Stomach (tissue), 9 donors: ENCODE results near the gene CPA3. TPM values are rescaled to one million over a fixed set of nuclear protein-coding genes. Genes with fewer than 3 reads are reported as not detected.
A peak's percentile ranks its signal among the peaks of the same experiment; 100 is the strongest.

ENCODE experiments used
- DNase-seq, 2 donors: peaks; one replicate each; pipeline versions ENCODE4 v3.0.0 to v3.0.0-alpha.2; 2013 to 2019
- H3K27ac ChIP-seq, 5 donors: fragments of 200-600 bp in 4 of 5; sonication (generic) in 4 of 5; one replicate each; pipeline ENCODE4 v1.5.1; 2013 to 2019; ENCODE audit warnings: mild to moderate bottlenecking in 1 of 5, moderate library complexity in 1 of 5
- H3K27me3 ChIP-seq, 3 donors: fragments of 200-600 bp; sonication (generic); one replicate each; pipeline ENCODE4 v1.5.1; 2017 to 2019; ENCODE audit warnings: mixed run types in 1 of 3
- H3K36me3 ChIP-seq, 4 donors: fragments of 200-600 bp; sonication (generic); 1 replicate in 3 of 4; 2 replicates in 1 of 4; pipeline ENCODE4 v1.5.1; 2016 to 2019
- H3K4me1 ChIP-seq, 4 donors: fragments of 200-600 bp; sonication (generic); one replicate each; pipeline ENCODE4 v1.5.1; 2016 to 2019
- H3K4me3 ChIP-seq, 4 donors: fragments of 200-600 bp; sonication (generic) in 3 of 4; one replicate each; pipeline ENCODE4 v1.5.1; 2016 to 2019; ENCODE audit warnings: mild to moderate bottlenecking in 1 of 4
- H3K9me3 ChIP-seq, 4 donors: fragments of 200-600 bp; sonication (generic); one replicate each; pipeline ENCODE4 v1.5.1; 2016 to 2019
- EP300 ChIP-seq: sonication (generic); formaldehyde crosslinking; IDR thresholded peaks from one replicate; pipeline ENCODE4 v1.6.1; 2017; ENCODE audit warnings: antibody characterized with exemption
- POLR2A ChIP-seq, 4 donors: fragments of 450-650 bp; IDR thresholded peaks; one replicate each; pipeline ENCODE4 v1.6.1; 2016; ENCODE audit warnings: antibody characterized with exemption in 4 of 4, control low read depth in 2 of 4, mild to moderate bottlenecking in 1 of 4, moderate library complexity in 1 of 4
- POLR2AphosphoS5 ChIP-seq, 3 donors: sonication (generic); formaldehyde crosslinking; IDR thresholded peaks; one replicate each; pipeline ENCODE4 v1.6.1; 2016; ENCODE audit warnings: antibody characterized with exemption in 3 of 3
- WGBS, 5 donors: extraction: QIAGEN DNeasy Blood & Tissue Kit in 3 of 5; methylation state at CpG; one replicate each; pipeline versions ENCODE4 v1.1.5 to v1.1.7; 2013 to 2018; 5-methylcytosine and 5-hydroxymethylcytosine counted together
- intact Hi-C: fragments of 100-400 bp; cut with DNase I; formaldehyde crosslinking; loops from one replicate; pipeline ENCODE4 v1.15.1; 2023; ENCODE audit warnings: low total_unique reads
- polyA plus RNA-seq, 3 donors: library from polyadenylated mRNA; stranded (reverse); fragments of 200-250 nt; gene quantifications; one replicate each; pipeline ENCODE4 v1.2.3, GENCODE V29; 2013
- total RNA-seq, 5 donors: library from RNA; depleted of rRNA; stranded (reverse); fragments of >200 nt; gene quantifications; one replicate each; pipeline versions ENCODE4 v1.1.0 to v1.2.3, GENCODE V29; 2014 to 2016
- TF ChIP-seq, protein P1 (sequence below), 7 experiments: fragments of 450-650 bp in 4 of 7; fragments of 200-600 bp in 3 of 7; sonication (generic) in 3 of 7; IDR thresholded peaks; one replicate each; pipeline ENCODE4 v1.5.1; 2016 to 2019; ENCODE audit warnings: antibody characterized with exemption in 7 of 7, control low read depth in 2 of 7, mild to moderate bottlenecking in 1 of 7
- donor health status: healthy with polysubstance abuse.
- donor health status: Bipolar disorder and iron deficiency.
- donor health status: healthy.

Gene CPA3
- total and polyA plus RNA-seq, 8 donors: 1.1 to 29.6 (median 19.8) TPM; not detected in 3

DNA sequence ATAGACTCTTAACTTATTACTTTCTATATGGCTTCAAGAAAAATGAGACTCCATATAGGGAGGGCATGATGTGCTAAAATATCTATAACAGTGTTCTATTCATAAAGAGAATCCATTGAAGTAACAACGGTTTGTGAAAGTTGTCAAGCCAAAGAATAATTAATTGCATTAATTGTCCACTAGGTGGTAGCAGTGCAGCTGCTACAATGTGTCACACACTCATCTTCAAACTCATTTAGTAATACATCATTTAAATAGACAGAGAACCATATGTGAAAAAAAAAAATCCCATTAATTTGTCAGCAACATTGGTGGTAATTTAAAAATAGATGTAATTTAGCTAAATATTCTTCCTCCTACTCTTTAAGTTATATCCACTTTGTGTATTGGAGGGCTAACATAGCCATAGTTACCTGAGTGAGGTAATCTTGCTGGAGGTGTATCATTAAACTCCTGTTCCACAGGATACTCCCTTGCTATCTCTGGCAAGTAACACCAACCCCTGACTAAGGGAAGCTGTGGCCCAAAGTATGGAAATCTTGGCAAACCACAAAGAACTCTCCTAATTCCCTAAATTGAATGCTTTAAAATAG, 3.7 kb upstream of the CPA3 start:
- Histone ChIP-seq H3K9me3 (no peaks in the 10 kb centered on the region), H3K27ac (no peak overlapping the region), H3K36me3 (no peaks in the 10 kb centered on the region), H3K27me3 (peaks cover 0 to 7% (median 0%) of the 10 kb centered on the region in 3 donors), H3K4me3 (no peak overlapping the region), H3K4me1 (peaks cover 0 to 9% (median 2%) of the 10 kb centered on the region in 4 donors)
- 0 to 8% (median 3%) methylated on average over 1 of the region's 1 CpG for WGBS, 5 donors
- peak in 1 of 2 donors; percentile 68 for DNase-seq
- TF ChIP-seq, protein P1, sequence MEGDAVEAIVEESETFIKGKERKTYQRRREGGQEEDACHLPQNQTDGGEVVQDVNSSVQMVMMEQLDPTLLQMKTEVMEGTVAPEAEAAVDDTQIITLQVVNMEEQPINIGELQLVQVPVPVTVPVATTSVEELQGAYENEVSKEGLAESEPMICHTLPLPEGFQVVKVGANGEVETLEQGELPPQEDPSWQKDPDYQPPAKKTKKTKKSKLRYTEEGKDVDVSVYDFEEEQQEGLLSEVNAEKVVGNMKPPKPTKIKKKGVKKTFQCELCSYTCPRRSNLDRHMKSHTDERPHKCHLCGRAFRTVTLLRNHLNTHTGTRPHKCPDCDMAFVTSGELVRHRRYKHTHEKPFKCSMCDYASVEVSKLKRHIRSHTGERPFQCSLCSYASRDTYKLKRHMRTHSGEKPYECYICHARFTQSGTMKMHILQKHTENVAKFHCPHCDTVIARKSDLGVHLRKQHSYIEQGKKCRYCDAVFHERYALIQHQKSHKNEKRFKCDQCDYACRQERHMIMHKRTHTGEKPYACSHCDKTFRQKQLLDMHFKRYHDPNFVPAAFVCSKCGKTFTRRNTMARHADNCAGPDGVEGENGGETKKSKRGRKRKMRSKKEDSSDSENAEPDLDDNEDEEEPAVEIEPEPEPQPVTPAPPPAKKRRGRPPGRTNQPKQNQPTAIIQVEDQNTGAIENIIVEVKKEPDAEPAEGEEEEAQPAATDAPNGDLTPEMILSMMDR (IDR thresholded peaks at IDR 0.05): peak in 4 of 7 experiments; percentile 71 to 79 (median 74)
- TF ChIP-seq EP300 (no peak), POLR2A (IDR thresholded peaks at IDR 0.05) (no peak), POLR2AphosphoS5 (IDR thresholded peaks at IDR 0.05) (no peak)
- intact Hi-C loops: loop anchor here (5.0 kb wide), 1 partner anchor 86 kb away; no protein-coding TSS in a partner anchor

DNA sequence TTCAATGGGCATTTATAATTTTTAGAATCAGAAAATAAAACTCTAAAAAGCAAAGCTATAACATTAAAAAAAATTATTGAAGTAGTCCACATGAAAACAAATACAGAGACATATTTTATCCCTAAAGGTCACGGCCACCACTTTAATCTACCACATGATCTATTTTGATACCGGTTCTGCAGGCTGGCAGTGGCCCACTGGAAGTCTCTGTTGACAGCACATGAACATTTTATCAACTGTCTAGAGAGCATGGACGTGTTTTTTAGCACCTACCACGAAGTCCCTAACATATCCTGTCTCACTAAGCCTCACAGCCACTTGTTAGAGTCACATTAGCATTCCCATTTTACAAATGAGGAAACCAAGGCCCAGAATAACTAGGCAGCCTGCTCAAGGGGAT, 1.8 kb upstream of the CPA3 start:
- peaks cover 0 to 9% (median 2%) of the 10 kb centered on the region in 4 donors for H3K4me1 ChIP-seq
- TF ChIP-seq POLR2A (IDR thresholded peaks at IDR 0.05): no peak
- no peak for TF ChIP-seq POLR2AphosphoS5 (IDR thresholded peaks at IDR 0.05)
- TF ChIP-seq, protein P1 (IDR thresholded peaks at IDR 0.05): no peak
- TF ChIP-seq EP300: no peak
- DNase-seq: no peak
- intact Hi-C loops: loop anchor here (5.0 kb wide), 1 partner anchor 84 kb away; no protein-coding TSS in a partner anchor
- no peaks in the 10 kb centered on the region for H3K36me3 ChIP-seq
- 20 to 33% (median 26%) methylated on average over 4 of the region's 4 CpGs for WGBS, 5 donors
- no peak overlapping the region for H3K27ac ChIP-seq
- H3K9me3 ChIP-seq: no peaks in the 10 kb centered on the region
- H3K4me3 ChIP-seq: no peak overlapping the region
- H3K27me3 ChIP-seq: peaks cover 0 to 7% (median 0%) of the 10 kb centered on the region in 3 donors

DNA sequence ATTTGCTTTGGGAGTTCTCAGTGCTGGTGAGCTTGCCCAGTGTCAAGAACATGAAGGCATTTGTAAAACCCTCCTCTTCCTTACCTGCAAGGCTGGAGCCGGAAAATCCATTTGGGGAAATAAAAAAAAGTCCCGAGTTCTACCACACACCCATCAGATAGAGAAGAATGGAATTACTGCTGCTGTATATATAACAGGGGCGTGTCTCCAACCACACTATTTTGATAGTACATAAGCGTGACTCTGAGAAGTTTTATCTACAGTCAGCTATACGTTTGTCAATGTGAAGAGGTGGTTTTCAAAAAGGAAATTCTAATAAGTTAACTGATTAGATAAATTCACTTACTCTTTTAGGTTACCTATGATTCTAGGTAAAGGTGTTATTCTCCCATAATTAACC, 1.3 kb upstream of the CPA3 start:
- no peaks in the 10 kb centered on the region for H3K36me3 ChIP-seq
- no peaks in the 10 kb centered on the region for H3K9me3 ChIP-seq
- no peak overlapping the region for H3K27ac ChIP-seq
- TF ChIP-seq EP300: no peak
- TF ChIP-seq, protein P1 (IDR thresholded peaks at IDR 0.05): no peak
- peak in 1 of 3 donors; percentile 8 for TF ChIP-seq POLR2AphosphoS5 (IDR thresholded peaks at IDR 0.05)
- TF ChIP-seq POLR2A (IDR thresholded peaks at IDR 0.05): no peak
- H3K4me1 ChIP-seq: peaks cover 0 to 9% (median 2%) of the 10 kb centered on the region in 4 donors
- no peak overlapping the region for H3K4me3 ChIP-seq
- WGBS, 5 donors: 25 to 52% (median 37%) methylated on average over 5 of the region's 5 CpGs
- H3K27me3 ChIP-seq: peaks cover 0 to 7% (median 0%) of the 10 kb centered on the region in 3 donors
- DNase-seq: peak in 1 of 2 donors; percentile 46
- intact Hi-C loops: loop anchor here (5.0 kb wide), 1 partner anchor 83 kb away; no protein-coding TSS in a partner anchor

DNA sequence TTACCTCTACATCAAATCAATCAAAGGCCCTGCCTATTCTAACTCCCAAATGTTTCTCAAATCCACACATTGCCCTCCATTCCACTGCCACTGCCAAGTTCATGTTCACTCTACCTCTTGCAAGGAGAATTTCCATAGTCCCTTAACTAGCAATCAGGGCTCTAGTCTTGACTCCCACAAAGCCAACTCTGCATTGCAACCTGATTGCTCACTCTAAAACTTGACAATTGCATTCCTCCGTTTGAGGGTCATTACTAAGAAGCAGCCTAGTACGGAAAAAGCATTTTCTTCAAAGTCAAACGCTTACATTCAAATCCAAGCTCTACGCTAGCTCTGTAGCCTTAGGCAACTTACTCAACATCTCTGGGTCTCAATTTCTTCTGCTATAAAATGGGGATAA, 1.2 kb downstream of the CPA3 start:
- Histone ChIP-seq H3K9me3 (no peaks in the 10 kb centered on the region), H3K4me1 (peaks cover 0 to 9% (median 2%) of the 10 kb centered on the region in 4 donors), H3K36me3 (no peaks in the 10 kb centered on the region), H3K27ac (no peak overlapping the region), H3K27me3 (peaks cover 0 to 7% (median 0%) of the 10 kb centered on the region in 3 donors), H3K4me3 (no peak overlapping the region)
- DNase-seq: no peak
- intact Hi-C loops: no loop called here
- 87 to 97% (median 93%) methylated on average over 4 of the region's 4 CpGs for WGBS, 5 donors
- TF ChIP-seq, protein P1 (IDR thresholded peaks at IDR 0.05): no peak
- TF ChIP-seq POLR2A (IDR thresholded peaks at IDR 0.05) (no peak), EP300 (no peak), POLR2AphosphoS5 (IDR thresholded peaks at IDR 0.05) (no peak)
